KMS-11 (cell line): ENCODE measurements around the gene CASP3.

ENCODE experiments used
- H2AFZ ChIP-seq: fragments of 200-600 bp; sonication (generic); 2 replicates; pipeline ENCODE4 v1.6.1; 2016; ENCODE audit warnings: antibody characterized with exemption, mixed run types, low read depth
- H3K27ac ChIP-seq: fragments of 200-600 bp; sonication (generic); 2 replicates; pipeline ENCODE4 v1.6.1; 2016; ENCODE audit warnings: mild to moderate bottlenecking, mixed run types
- H3K27me3 ChIP-seq: fragments of 200-600 bp; sonication (generic); 2 replicates; pipeline ENCODE4 v1.6.1; 2017; ENCODE audit warnings: mild to moderate bottlenecking, low read depth, mixed run types, moderate library complexity; ENCODE audit not compliant: insufficient read depth
- H3K36me3 ChIP-seq: fragments of 200-600 bp; sonication (generic); 2 replicates; pipeline ENCODE4 v1.6.1; 2017; ENCODE audit warnings: mild to moderate bottlenecking, mixed run types; ENCODE audit not compliant: insufficient read depth
- H3K4me1 ChIP-seq: fragments of 200-600 bp; sonication (generic); 2 replicates; pipeline ENCODE4 v1.6.1; 2016; ENCODE audit warnings: mild to moderate bottlenecking, low read depth, mixed run types; ENCODE audit not compliant: poor library complexity, severe bottlenecking
- H3K4me2 ChIP-seq: fragments of 200-600 bp; sonication (generic); 2 replicates; pipeline ENCODE4 v1.7.0; 2016; ENCODE audit warnings: mild to moderate bottlenecking, mixed run types
- H3K4me3 ChIP-seq: fragments of 200-600 bp; sonication (generic); IDR thresholded peaks from 2 replicates; pipeline ENCODE4 v1.6.1; 2017; ENCODE audit warnings: low read depth, low read length, mixed read lengths; ENCODE audit not compliant: insufficient read depth
- H3K79me2 ChIP-seq: fragments of 200-600 bp; sonication (generic); 2 replicates; pipeline ENCODE4 v1.6.1; 2016; ENCODE audit warnings: low read depth, mixed run types; ENCODE audit not compliant: insufficient read depth
- H3K9ac ChIP-seq: fragments of 200-600 bp; sonication (generic); 2 replicates; pipeline ENCODE4 v1.6.1; 2016; ENCODE audit warnings: mild to moderate bottlenecking, mixed run types
- H4K20me1 ChIP-seq: fragments of 200-600 bp; sonication (generic); 2 replicates; pipeline ENCODE4 v1.6.1; 2016; ENCODE audit warnings: mild to moderate bottlenecking, mixed run types; ENCODE audit not compliant: insufficient read depth
- CTCF ChIP-seq: fragments of 200-600 bp; sonication (generic); conservative IDR thresholded peaks from 2 replicates; pipeline ENCODE4 v1.6.1; 2017; ENCODE audit warnings: low read depth, mild to moderate bottlenecking, antibody characterized with exemption, low read length, moderate library complexity, mixed read lengths

The CASP3 gene

GRCh38 chr4:184684491-184685189 is 35.4 kb upstream of the CASP3 start:
- TF ChIP-seq CTCF: no peak
- H3K4me2 ChIP-seq: peak overlapping the region; percentile 3; the same call in 1 of the 2 replicates
- no peaks in the 10 kb centered on the region for H3K36me3 ChIP-seq
- no peaks in the 10 kb centered on the region for H3K27me3 ChIP-seq
- no peak overlapping the region for H2AFZ ChIP-seq
- peaks cover 10% of the 10 kb centered on the region for H3K4me1 ChIP-seq
- H3K79me2 ChIP-seq: no peaks in the 10 kb centered on the region
- no peaks in the 10 kb centered on the region for H4K20me1 ChIP-seq
- H3K4me3 ChIP-seq: no peak overlapping the region
- H3K27ac ChIP-seq: no peak overlapping the region
- no peak overlapping the region for H3K9ac ChIP-seq

- Histone ChIP-seq H3K4me2 (no peak overlapping the region), H2AFZ (no peak overlapping the region), H3K4me1 (peaks cover 10% of the 10 kb centered on the region), H3K27ac (no peak overlapping the region), H4K20me1 (no peaks in the 10 kb centered on the region), H3K9ac (no peak overlapping the region), H3K27me3 (no peaks in the 10 kb centered on the region), H3K79me2 (no peaks in the 10 kb centered on the region), H3K36me3 (no peaks in the 10 kb centered on the region), H3K4me3 (no peak overlapping the region)
- no peak for TF ChIP-seq CTCF
These were observed 32.7 kb upstream of the CASP3 start for GRCh38 chr4:184681916-184682315.

GRCh38 chr4:184680698-184681097 is 31.5 kb upstream of the CASP3 start:
- no peak overlapping the region for H3K9ac ChIP-seq
- H3K4me2 ChIP-seq: no peak overlapping the region
- H3K36me3 ChIP-seq: no peaks in the 10 kb centered on the region
- no peaks in the 10 kb centered on the region for H4K20me1 ChIP-seq
- H3K4me3 ChIP-seq: no peak overlapping the region
- no peaks in the 10 kb centered on the region for H3K27me3 ChIP-seq
- H3K79me2 ChIP-seq: no peaks in the 10 kb centered on the region
- H2AFZ ChIP-seq: no peak overlapping the region
- H3K27ac ChIP-seq: no peak overlapping the region
- H3K4me1 ChIP-seq: peaks cover 10% of the 10 kb centered on the region
- TF ChIP-seq CTCF: no peak

GRCh38 chr4:184675821-184676492 is 26.7 kb upstream of the CASP3 start:
- no peaks in the 10 kb centered on the region for H3K36me3 ChIP-seq
- H2AFZ ChIP-seq: no peak overlapping the region
- H4K20me1 ChIP-seq: no peaks in the 10 kb centered on the region
- H3K27ac ChIP-seq: no peak overlapping the region
- H3K4me3 ChIP-seq: no peak overlapping the region
- no peaks in the 10 kb centered on the region for H3K79me2 ChIP-seq
- TF ChIP-seq CTCF: no peak
- no peaks in the 10 kb centered on the region for H3K27me3 ChIP-seq
- no peak overlapping the region for H3K9ac ChIP-seq
- no peaks in the 10 kb centered on the region for H3K4me1 ChIP-seq
- no peak overlapping the region for H3K4me2 ChIP-seq
